SK-N-SH (cell line): ENCODE data around the gene NUP107. TPM values are rescaled to one million over a fixed set of nuclear protein-coding genes. Genes with fewer than 3 reads are reported as not detected.

Source experiments
- CTCF ChIA-PET: fragments of 300-600, 350-600 bp; formaldehyde crosslinking; extraction: SDS; loops from one replicate; lab custom pipeline; 2021; lab: Yijun Ruan, JAX
- POLR2A ChIA-PET: fragments of 350-600 bp; sonication (Branson Sonifier 250); formaldehyde crosslinking; extraction: SDS; loops from one replicate; lab custom pipeline; 2020; ENCODE audit warnings: antibody characterized with exemption, inconsistent platforms; lab: Yijun Ruan, JAX
- DNase-seq: peaks from one replicate; pipeline ENCODE4 v3.0.0; 2012
- H2AFZ ChIP-seq: fragments of 200-600 bp; sonication (generic); 2 replicates; pipeline ENCODE4 v1.8.1; 2016; ENCODE audit warnings: antibody characterized with exemption, mild to moderate bottlenecking, low read depth
- H3F3A ChIP-seq: fragments of 200-600 bp; sonication (generic); replicated peaks from 2 replicates; pipeline ENCODE3; 2016; ENCODE audit warnings: antibody characterized with exemption, mild to moderate bottlenecking; ENCODE audit not compliant: insufficient read depth
- H3K27ac ChIP-seq, 2 experiments: fragments of 200-500 bp in 1 of 2; fragments of 200-600 bp in 1 of 2; sonication (Bioruptor generic) in 1 of 2; sonication (generic), shearing (Covaris generic) in 1 of 2; 2 replicates each; pipeline versions ENCODE4 v1.5.1 to v1.6.1; 2014 to 2016; ENCODE audit warnings: low read depth in 2 of 2, inconsistent platforms in 1 of 2, low read length in 1 of 2, mild to moderate bottlenecking in 1 of 2, mixed read lengths in 1 of 2
- H3K27me3 ChIP-seq: fragments of 200-600 bp; sonication (generic), shearing (Covaris generic); 2 replicates; pipeline ENCODE4 v1.6.1; 2016; ENCODE audit warnings: mixed run types; ENCODE audit not compliant: insufficient read depth
- H3K36me3 ChIP-seq, 2 experiments: fragments of 200-500 bp in 1 of 2; fragments of 200-600 bp in 1 of 2; sonication (Bioruptor generic) in 1 of 2; sonication (generic) in 1 of 2; replicated peaks in 1 of 2; 2 replicates each; pipeline versions ENCODE3 to v1.5.1; 2014 to 2016; ENCODE audit warnings: low read length in 1 of 2, mild to moderate bottlenecking in 1 of 2; ENCODE audit not compliant: insufficient read depth in 2 of 2, control insufficient read depth in 1 of 2
- H3K4me1 ChIP-seq, 2 experiments: fragments of 200-500 bp in 1 of 2; fragments of 200-600 bp in 1 of 2; sonication (Bioruptor generic) in 1 of 2; sonication (generic), shearing (Covaris generic) in 1 of 2; 2 replicates each; pipeline versions ENCODE4 v1.5.1 to v1.6.1; 2014 to 2016; ENCODE audit warnings: low read depth in 1 of 2, low read length in 1 of 2, mixed run types in 1 of 2; ENCODE audit not compliant: insufficient read depth in 2 of 2, control insufficient read depth in 1 of 2
- H3K4me2 ChIP-seq: fragments of 200-600 bp; sonication (generic), shearing (Covaris generic); 2 replicates; pipeline ENCODE4 v1.6.1; 2017; ENCODE audit warnings: mixed run types
- H3K4me3 ChIP-seq, 2 experiments: fragments of 200-500 bp in 1 of 2; fragments of 200-600 bp in 1 of 2; sonication (Bioruptor generic) in 1 of 2; sonication (generic), shearing (Covaris generic) in 1 of 2; 2 replicates each; pipeline versions ENCODE4 v1.5.1 to v1.8.1; 2014 to 2016; ENCODE audit warnings: low read depth in 2 of 2, inconsistent platforms in 1 of 2, low read length in 1 of 2, mild to moderate bottlenecking in 1 of 2, mixed read lengths in 1 of 2, moderate library complexity in 1 of 2
- H3K79me2 ChIP-seq: fragments of 200-600 bp; sonication (generic); 2 replicates; pipeline ENCODE4 v1.8.1; 2017; ENCODE audit warnings: mild to moderate bottlenecking; ENCODE audit not compliant: insufficient read depth
- H3K9ac ChIP-seq: fragments of 200-600 bp; sonication (generic); 2 replicates; pipeline ENCODE4 v1.6.1; 2017; ENCODE audit warnings: mixed run types
- H3K9me2 ChIP-seq: fragments of 200-600 bp; sonication (generic); 2 replicates; pipeline ENCODE4 v1.6.1; 2017; ENCODE audit warnings: mixed run types
- H3K9me3 ChIP-seq: fragments of 200-600 bp; sonication (generic); 2 replicates; pipeline ENCODE4 v1.6.1; 2017; ENCODE audit warnings: mixed run types, mild to moderate bottlenecking, moderate library complexity
- H4K20me1 ChIP-seq: fragments of 200-600 bp; sonication (generic); 2 replicates; pipeline ENCODE4 v1.6.1; 2017; ENCODE audit warnings: mild to moderate bottlenecking, mixed run types; ENCODE audit not compliant: insufficient read depth
- CHD2 ChIP-seq: fragments of 150-350 bp; IDR thresholded peaks from 2 replicates; pipeline ENCODE4 v1.6.1; 2018; ENCODE audit warnings: low read length; ENCODE audit not compliant: partially characterized antibody
- ELF1 ChIP-seq: IDR thresholded peaks from 2 replicates; pipeline ENCODE4 v1.4.0; 2012
- FOSL2 ChIP-seq: IDR thresholded peaks from 2 replicates; pipeline ENCODE4 v1.4.0; 2012; ENCODE audit warnings: low read depth, mild to moderate bottlenecking, moderate library complexity, borderline replicate concordance
- FOXJ3 ChIP-seq: sonication (generic); formaldehyde crosslinking; IDR thresholded peaks from 2 replicates; pipeline ENCODE4 v1.5.1; 2020; ENCODE audit warnings: mild to moderate bottlenecking, missing genetic modification reagents
- NRF1 ChIP-seq: IDR thresholded peaks from 2 replicates; pipeline ENCODE4 v1.6.1; 2012; ENCODE audit warnings: low read depth, mild to moderate bottlenecking, low read length
- POLR2AphosphoS5 ChIP-seq: IDR thresholded peaks from 2 replicates; pipeline ENCODE4 v1.6.1; 2012; ENCODE audit warnings: low read depth, low read length
- RFX5 ChIP-seq: IDR thresholded peaks from 2 replicates; pipeline ENCODE4 v1.6.1; 2012; ENCODE audit warnings: mild to moderate bottlenecking, improper control_type of control experiment, low read length
- RXRA ChIP-seq: IDR thresholded peaks from 2 replicates; pipeline ENCODE4 v1.4.0; 2012; ENCODE audit warnings: low read depth, mild to moderate bottlenecking, borderline replicate concordance
- TCF12 ChIP-seq: IDR thresholded peaks from 2 replicates; pipeline ENCODE4 v1.4.0; 2012
- WGBS: methylation state at CpG from one replicate; pipeline ENCODE4 v1.1.6; 2017; ENCODE audit warnings: low lambda C conversion rate; 5-methylcytosine and 5-hydroxymethylcytosine counted together
- polyA plus RNA-seq, 3 experiments: library from polyadenylated mRNA; depleted of rRNA; stranded (reverse); fragments of >200 nt; gene quantifications; 2 replicates each; pipeline ENCODE4 v1.2.3, GENCODE V29; 2012
- TF ChIP-seq, protein P1 (sequence below): IDR thresholded peaks from 2 replicates; pipeline ENCODE4 v1.4.0; 2012; ENCODE audit warnings: low read depth, borderline replicate concordance
- TF ChIP-seq, protein P2 (sequence below): IDR thresholded peaks from 2 replicates; pipeline ENCODE4; 2012
- TF ChIP-seq, protein P3 (sequence below): fragments of 150-350 bp; IDR thresholded peaks from 2 replicates; pipeline ENCODE4 v1.6.1; 2016; ENCODE audit warnings: mild to moderate bottlenecking, low read depth, low read length
- TF ChIP-seq, protein P4 (sequence below): fragments of 150-350 bp; IDR thresholded peaks from 2 replicates; pipeline ENCODE4 v1.6.1; 2017; ENCODE audit warnings: antibody characterized with exemption, low read length, low read depth, borderline replicate concordance
- TF ChIP-seq, protein P5 (sequence below): IDR thresholded peaks from 2 replicates; pipeline ENCODE4 v1.4.0; 2012; ENCODE audit warnings: low read depth, borderline replicate concordance
- TF ChIP-seq, protein P6 (sequence below): IDR thresholded peaks from 2 replicates; pipeline ENCODE4 v1.6.1; 2012; ENCODE audit warnings: mild to moderate bottlenecking, low read depth, low read length, moderate library complexity

NUP107 gene
- polyA plus RNA-seq, 1 of the 3 experiments (the other 2 are of a cell fraction), result 30.9 TPM

DNA sequence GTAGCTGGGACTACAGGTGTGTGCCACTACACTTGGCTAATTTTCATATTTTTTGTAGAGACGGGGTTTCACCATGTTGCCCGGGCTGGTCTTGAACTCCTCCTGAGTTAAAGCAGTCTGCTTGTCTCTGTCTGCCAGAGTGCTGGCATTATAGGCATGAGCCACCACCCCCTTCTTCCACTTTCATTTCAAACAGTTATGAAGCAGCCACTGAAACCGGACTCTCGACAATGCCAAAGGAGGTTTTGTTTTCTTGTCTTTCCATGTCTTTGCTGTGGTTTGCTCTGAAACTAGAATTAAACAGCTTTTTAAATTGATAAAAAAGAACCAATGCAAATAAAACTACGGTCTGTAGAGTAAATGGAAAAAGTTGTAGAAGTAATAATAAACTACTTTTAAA lies 45.6 kb upstream of the NUP107 start:
- DNase-seq, result no peak
- H3K79me2 ChIP-seq, result peaks cover 100% of the 10 kb centered on the region
- H3K27ac ChIP-seq, result no peak overlapping the region
- H3K9ac ChIP-seq, result no peak overlapping the region
- peaks cover 0 to 11% of the 10 kb centered on the region in 2 experiments; a peak in 2 of 4 replicates for H3K4me1 ChIP-seq
- H3F3A ChIP-seq, result peaks cover 30% of the 10 kb centered on the region
- no peaks in the 10 kb centered on the region for H3K9me2 ChIP-seq
- ChIA-PET POLR2A (no interaction called here), CTCF (interaction anchor here (0.5 kb wide), 1 partner anchor 25 kb away, joined by 3 read pairs; no protein-coding TSS in a partner anchor)
- H3K27me3 ChIP-seq, result no peaks in the 10 kb centered on the region
- peaks cover 13 to 30% of the 10 kb centered on the region in 2 experiments for H3K36me3 ChIP-seq
- H3K4me2 ChIP-seq, result no peak overlapping the region
- H2AFZ ChIP-seq, result no peak overlapping the region
- peaks cover 99% of the 10 kb centered on the region for H4K20me1 ChIP-seq
- H3K4me3 ChIP-seq, result no peak overlapping the region
- no peaks in the 10 kb centered on the region for H3K9me3 ChIP-seq
- TF ChIP-seq, protein P1, sequence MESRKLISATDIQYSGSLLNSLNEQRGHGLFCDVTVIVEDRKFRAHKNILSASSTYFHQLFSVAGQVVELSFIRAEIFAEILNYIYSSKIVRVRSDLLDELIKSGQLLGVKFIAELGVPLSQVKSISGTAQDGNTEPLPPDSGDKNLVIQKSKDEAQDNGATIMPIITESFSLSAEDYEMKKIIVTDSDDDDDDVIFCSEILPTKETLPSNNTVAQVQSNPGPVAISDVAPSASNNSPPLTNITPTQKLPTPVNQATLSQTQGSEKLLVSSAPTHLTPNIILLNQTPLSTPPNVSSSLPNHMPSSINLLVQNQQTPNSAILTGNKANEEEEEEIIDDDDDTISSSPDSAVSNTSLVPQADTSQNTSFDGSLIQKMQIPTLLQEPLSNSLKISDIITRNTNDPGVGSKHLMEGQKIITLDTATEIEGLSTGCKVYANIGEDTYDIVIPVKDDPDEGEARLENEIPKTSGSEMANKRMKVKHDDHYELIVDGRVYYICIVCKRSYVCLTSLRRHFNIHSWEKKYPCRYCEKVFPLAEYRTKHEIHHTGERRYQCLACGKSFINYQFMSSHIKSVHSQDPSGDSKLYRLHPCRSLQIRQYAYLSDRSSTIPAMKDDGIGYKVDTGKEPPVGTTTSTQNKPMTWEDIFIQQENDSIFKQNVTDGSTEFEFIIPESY, result no peak
- TF ChIP-seq, protein P2, sequence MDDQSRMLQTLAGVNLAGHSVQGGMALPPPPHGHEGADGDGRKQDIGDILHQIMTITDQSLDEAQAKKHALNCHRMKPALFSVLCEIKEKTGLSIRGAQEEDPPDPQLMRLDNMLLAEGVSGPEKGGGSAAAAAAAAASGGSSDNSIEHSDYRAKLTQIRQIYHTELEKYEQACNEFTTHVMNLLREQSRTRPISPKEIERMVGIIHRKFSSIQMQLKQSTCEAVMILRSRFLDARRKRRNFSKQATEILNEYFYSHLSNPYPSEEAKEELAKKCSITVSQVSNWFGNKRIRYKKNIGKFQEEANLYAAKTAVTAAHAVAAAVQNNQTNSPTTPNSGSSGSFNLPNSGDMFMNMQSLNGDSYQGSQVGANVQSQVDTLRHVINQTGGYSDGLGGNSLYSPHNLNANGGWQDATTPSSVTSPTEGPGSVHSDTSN, result no peak
- TF ChIP-seq, protein P3, sequence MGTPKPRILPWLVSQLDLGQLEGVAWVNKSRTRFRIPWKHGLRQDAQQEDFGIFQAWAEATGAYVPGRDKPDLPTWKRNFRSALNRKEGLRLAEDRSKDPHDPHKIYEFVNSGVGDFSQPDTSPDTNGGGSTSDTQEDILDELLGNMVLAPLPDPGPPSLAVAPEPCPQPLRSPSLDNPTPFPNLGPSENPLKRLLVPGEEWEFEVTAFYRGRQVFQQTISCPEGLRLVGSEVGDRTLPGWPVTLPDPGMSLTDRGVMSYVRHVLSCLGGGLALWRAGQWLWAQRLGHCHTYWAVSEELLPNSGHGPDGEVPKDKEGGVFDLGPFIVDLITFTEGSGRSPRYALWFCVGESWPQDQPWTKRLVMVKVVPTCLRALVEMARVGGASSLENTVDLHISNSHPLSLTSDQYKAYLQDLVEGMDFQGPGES, result no peak
- WGBS, result 74% methylated on average over 5 of the region's 5 CpGs

DNA sequence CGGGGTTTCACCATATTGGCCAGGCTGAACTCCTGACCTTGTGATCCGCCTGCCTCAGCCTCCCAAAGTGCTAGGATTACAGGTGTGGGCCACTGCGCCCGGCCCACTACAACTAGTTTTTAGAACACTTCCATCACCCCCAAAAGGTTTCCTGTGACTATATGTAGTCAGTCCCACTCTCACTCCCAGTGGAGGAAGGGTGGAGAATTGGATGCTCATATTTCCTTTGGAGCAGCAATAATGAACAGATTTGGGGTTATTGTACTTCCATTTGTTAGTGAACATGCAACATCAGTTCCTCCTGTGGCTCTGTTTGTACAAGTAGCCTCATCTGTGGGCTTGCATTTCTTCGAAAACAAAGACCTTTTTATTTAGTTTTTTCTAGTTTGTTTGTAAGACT lies 40.3 kb upstream of the NUP107 start:
- no peak overlapping the region for H3K4me3 ChIP-seq
- ChIA-PET CTCF (interaction anchor here (2.1 kb wide), 1 partner anchor 21 kb away, joined by 5 read pairs; no protein-coding TSS in a partner anchor), POLR2A (no interaction called here)
- H3K27ac ChIP-seq, result no peak overlapping the region
- peaks cover 31% of the 10 kb centered on the region for H3F3A ChIP-seq
- no peak overlapping the region for H3K9ac ChIP-seq
- no peaks in the 10 kb centered on the region for H3K27me3 ChIP-seq
- H4K20me1 ChIP-seq, result peaks cover 86% of the 10 kb centered on the region
- no peak overlapping the region for H2AFZ ChIP-seq
- WGBS, result 89% methylated on average over 5 of the region's 5 CpGs
- peaks cover 97% of the 10 kb centered on the region for H3K79me2 ChIP-seq
- no peak for DNase-seq
- no peaks in the 10 kb centered on the region for H3K9me3 ChIP-seq
- H3K4me1 ChIP-seq, result no peaks in the 10 kb centered on the region; a peak in 1 of 4 replicates
- no peak overlapping the region for H3K4me2 ChIP-seq
- peaks cover 33 to 55% of the 10 kb centered on the region in 2 experiments for H3K36me3 ChIP-seq
- no peaks in the 10 kb centered on the region for H3K9me2 ChIP-seq
- TF ChIP-seq POLR2AphosphoS5, result no peak
- no peak for TF ChIP-seq ELF1
- TF ChIP-seq, protein P4, sequence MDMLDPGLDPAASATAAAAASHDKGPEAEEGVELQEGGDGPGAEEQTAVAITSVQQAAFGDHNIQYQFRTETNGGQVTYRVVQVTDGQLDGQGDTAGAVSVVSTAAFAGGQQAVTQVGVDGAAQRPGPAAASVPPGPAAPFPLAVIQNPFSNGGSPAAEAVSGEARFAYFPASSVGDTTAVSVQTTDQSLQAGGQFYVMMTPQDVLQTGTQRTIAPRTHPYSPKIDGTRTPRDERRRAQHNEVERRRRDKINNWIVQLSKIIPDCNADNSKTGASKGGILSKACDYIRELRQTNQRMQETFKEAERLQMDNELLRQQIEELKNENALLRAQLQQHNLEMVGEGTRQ, result no peak
- no peak for TF ChIP-seq RFX5
- no peak for TF ChIP-seq NRF1
- TF ChIP-seq RXRA, result no peak
- TF ChIP-seq CHD2, result no peak
- TF ChIP-seq, protein P5, sequence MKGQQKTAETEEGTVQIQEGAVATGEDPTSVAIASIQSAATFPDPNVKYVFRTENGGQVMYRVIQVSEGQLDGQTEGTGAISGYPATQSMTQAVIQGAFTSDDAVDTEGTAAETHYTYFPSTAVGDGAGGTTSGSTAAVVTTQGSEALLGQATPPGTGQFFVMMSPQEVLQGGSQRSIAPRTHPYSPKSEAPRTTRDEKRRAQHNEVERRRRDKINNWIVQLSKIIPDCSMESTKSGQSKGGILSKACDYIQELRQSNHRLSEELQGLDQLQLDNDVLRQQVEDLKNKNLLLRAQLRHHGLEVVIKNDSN, result no peak
- no peak for TF ChIP-seq FOSL2
- TF ChIP-seq TCF12, result no peak
- no peak for TF ChIP-seq FOXJ3
- TF ChIP-seq, protein P1, result no peak
- TF ChIP-seq, protein P6, sequence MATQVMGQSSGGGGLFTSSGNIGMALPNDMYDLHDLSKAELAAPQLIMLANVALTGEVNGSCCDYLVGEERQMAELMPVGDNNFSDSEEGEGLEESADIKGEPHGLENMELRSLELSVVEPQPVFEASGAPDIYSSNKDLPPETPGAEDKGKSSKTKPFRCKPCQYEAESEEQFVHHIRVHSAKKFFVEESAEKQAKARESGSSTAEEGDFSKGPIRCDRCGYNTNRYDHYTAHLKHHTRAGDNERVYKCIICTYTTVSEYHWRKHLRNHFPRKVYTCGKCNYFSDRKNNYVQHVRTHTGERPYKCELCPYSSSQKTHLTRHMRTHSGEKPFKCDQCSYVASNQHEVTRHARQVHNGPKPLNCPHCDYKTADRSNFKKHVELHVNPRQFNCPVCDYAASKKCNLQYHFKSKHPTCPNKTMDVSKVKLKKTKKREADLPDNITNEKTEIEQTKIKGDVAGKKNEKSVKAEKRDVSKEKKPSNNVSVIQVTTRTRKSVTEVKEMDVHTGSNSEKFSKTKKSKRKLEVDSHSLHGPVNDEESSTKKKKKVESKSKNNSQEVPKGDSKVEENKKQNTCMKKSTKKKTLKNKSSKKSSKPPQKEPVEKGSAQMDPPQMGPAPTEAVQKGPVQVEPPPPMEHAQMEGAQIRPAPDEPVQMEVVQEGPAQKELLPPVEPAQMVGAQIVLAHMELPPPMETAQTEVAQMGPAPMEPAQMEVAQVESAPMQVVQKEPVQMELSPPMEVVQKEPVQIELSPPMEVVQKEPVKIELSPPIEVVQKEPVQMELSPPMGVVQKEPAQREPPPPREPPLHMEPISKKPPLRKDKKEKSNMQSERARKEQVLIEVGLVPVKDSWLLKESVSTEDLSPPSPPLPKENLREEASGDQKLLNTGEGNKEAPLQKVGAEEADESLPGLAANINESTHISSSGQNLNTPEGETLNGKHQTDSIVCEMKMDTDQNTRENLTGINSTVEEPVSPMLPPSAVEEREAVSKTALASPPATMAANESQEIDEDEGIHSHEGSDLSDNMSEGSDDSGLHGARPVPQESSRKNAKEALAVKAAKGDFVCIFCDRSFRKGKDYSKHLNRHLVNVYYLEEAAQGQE, result no peak
